Renal pelvis (tissue), 4 donors: ENCODE measurements around the gene CITED2. TPM values are rescaled to one million over a fixed set of nuclear protein-coding genes. Genes with fewer than 3 reads are reported as not detected.
A peak's percentile ranks its signal among the peaks of the same experiment; 100 is the strongest.

ENCODE experiments used
- DNase-seq: peaks from one replicate; pipeline ENCODE4 v3.0.0-alpha.2; 2013
- polyA plus RNA-seq, 3 donors: library from polyadenylated mRNA; unstranded; fragments of 120-200 nt; gene quantifications; one replicate each; pipeline ENCODE4 v1.2.1, GENCODE V29; 2013; ENCODE audit not compliant: insufficient read length in 3 of 3

Gene CITED2
- polyA plus RNA-seq, 3 donors: 184 to 198 (median 191) TPM

DNA sequence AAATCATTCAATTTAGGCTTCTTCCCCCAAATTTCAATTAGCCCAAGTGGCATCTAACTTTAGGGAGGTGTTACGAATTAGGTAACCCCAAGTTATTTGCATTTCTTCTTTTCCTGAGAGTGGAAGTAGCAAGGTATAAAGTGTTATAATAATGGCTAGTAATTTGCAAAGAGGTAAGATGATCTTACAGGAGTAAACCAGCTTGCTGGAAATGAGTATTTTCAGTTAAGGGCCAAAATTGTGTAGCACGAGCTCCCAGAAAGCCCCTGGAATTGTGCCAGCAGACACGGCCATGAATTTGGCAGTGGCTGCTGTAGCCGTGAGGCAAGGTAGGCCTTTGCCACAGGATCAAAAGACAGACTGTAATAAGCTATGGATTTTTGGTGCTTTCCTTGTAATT is 38.0 kb downstream of the CITED2 start:
- DNase-seq: no peak

DNA sequence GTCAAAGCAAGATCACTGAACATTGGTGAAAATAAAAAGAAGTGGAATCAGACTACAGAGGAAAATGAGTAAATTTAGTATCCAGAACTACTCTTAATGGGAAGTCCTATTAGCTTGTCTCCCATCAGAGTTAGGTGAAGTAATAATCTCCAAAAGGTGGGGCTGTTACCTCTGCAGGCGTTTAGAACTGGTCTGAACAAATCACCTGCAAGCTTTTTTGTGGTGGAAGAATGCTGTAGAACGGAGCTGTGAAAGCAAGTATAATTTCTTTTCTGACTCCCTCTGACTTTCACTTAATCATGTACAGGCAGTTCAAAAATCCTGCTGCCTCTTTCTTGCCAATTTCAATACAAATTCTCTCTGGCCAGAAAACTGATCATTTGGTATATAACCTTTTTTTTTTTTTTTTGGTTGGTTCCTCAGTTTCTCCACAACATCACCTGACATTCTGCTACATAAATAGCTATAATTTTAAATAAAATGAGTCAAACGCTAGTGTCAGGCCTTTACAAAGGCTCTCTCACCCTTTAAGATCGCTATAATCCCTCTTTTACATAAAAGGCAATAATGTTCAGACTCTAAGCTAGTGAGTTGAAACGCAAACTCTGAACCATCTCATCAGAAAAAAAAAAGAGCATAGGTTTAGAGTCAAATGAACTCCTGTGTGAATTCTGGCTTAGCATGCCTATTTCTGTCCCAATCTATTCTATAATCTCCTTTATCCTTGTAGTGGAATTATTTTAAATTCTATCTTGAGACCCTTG is 38.8 kb downstream of the CITED2 start:
- DNase-seq: no peak

DNA sequence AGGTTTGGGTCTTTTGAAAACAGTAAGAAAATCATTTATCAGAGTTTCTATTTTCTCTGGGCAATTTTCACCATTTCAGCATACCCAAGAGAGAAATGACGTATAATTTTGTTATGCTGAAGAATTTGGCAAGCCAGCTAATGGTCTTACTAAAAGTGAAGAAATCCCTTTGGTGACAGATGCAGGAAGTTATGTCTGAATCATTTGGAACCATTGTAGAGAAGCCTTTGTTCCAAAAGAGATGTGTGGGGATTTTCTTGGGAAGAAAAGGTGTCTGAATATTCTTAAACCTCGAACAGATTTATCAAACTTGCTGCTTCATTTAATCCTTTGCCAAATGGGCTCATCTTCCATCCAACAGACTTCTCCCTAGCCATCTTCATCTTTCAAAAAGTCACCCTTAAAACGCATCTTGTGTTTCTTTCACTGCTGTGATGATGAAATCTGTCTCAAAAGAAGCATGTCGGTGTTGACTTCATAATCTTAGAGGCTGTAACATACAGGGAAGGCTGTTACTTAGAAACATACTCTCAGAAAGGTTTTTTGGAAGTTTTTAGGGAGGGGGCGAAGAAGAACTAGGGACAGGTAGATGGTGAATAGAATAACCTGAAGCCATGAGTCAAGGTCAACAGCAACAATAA is 39.5 kb downstream of the CITED2 start:
- DNase-seq: no peak

DNA sequence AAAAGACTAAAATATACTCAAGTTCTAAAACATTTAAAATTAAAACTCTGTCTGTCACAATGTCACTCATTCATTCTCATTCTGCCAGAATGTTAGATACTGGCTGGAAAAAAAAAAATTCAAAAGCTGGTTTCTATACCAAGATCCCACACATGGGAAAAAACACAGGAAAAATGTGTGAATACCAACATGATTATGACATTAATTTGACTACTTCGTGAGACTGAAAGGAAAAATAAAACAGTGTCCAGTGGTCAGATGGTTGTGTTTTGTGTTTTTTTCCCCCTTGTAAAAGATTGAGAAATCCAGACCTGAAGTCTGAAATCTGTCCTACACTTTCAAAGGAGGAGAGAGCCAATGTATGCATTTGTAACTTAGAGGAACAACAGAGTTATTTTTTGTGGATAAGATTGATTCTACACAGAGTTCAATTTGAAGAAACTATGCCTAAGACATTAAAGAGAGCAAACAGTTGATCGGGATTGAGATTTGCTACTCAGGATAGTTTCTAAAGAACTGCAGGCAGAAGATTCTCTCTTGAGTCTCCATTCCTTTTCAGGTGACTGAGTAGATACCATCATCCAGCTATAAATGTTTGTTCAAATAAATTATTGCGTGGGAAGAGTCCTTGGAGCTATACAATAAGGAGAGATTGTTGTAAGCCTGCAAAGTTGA is 43.5 kb downstream of the CITED2 start:
- no peak for DNase-seq

DNA sequence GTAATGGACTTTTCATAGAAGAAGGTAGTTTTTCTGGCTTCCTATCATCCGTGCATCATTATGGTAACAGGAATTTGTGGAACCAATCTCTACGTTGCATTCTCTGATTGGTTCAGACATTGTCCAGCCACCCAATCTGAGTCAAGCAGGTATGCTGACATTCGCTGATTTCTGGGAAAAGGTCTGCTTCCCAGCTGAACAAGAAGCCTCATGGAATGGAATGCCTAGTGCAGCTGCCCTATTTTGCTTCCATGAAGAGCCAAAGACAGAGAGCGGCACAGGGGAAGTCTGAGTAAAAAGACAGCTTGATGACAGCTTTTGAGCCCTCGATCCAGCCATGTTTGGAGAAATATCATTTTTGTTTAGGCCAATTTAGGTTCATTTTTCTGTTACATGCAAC is 44.1 kb downstream of the CITED2 start:
- no peak for DNase-seq

- no peak for DNase-seq
These were observed 45.2 kb downstream of the CITED2 start for GRCh38 chr6:139329224-139329623.

DNA sequence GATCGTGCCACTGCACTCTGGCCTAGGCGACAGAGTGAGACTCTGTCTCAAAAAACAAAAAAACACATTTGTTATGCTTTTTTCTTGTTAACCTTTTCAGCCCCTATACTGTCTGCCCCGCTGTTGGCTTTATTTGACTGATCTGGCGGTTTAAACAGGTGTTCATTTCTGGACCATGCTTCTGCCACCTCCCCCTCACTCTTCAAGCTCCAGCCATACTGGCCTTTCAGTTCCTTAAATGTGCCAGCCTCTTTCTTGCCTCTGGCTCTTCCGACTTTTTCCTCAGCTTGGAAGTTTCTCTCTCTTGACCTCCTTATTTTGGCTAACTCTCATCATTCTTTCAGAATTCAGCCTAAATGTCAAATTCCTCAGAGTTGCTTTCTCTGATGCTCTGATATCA is 47.4 kb downstream of the CITED2 start:
- no peak for DNase-seq

DNA sequence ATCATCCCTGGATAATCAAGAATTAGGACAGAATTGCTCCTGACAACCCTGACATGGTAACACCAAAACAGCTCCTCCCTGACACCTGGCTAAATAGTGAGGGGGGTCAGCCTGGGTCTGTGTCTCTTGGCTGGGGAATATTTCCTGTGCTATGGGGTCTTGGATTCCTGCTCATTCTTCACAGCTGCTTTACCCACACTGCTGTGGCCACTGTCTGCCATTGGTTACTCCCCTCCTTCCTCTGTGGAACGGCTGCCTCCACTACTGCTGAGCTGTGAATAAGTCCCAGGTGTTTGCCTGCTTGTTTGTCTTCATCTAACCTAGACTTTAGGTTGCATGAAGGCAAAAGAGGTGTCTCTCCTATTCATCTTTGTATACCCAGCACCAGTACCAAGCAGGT is 48.8 kb downstream of the CITED2 start:
- peak; percentile 24 for DNase-seq

DNA sequence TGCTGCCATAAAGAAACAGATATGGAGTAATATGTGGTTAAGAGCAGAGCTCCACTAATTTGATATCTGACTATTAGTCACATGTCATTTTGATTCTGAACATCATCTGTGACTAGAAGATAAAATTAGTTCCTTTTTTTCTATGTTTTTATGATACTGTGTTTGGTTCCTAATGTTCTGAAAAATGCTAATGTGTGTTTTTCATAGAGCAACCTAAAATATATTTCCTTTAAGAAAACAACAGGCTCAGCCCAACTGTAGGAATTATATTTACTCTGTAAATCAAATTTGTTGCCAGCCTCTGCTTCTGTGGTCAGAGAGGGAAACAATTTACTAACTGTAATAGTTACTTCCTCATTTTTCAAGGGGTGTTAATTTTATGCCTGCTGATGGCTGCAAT is 49.3 kb downstream of the CITED2 start:
- peak; percentile 11 for DNase-seq

GRCh38 chr6:139324301-139324555 is 50.2 kb downstream of the CITED2 start:
- no peak for DNase-seq

GRCh38 chr6:139323511-139324300 is 50.7 kb downstream of the CITED2 start:
- DNase-seq: peak; percentile 55

Other genes starting within 250 kb of the CITED2 start
- gene HECA, start 239.6 kb downstream of the CITED2 start, polyA plus RNA-seq: 10 to 100 TPM; 12.5 to 14.4 (median 14.4) TPM
- 1 to 10 TPM in 2 of 3 donors, under 1 TPM in 1; 0.89 to 1.9 (median 1.6) TPM for gene TXLNB, start 82.7 kb downstream of the CITED2 start, polyA plus RNA-seq